GM12865 (cell line): ENCODE results near the gene GARIN5B.

Experiments used
- DNase-seq: peaks from one replicate; pipeline ENCODE4 v3.0.0; 2010; ENCODE audit warnings: low read depth
- H3K4me3 ChIP-seq: 2 replicates; pipeline ENCODE4 v1.5.1; 2011; ENCODE audit warnings: mild to moderate bottlenecking, low read depth, low read length, control low read depth
- TF ChIP-seq, protein P1 (sequence below): IDR thresholded peaks from 2 replicates; pipeline ENCODE4 v1.5.1; 2011; ENCODE audit warnings: low read length, control low read depth, low read depth, inconsistent platforms; ENCODE audit not compliant: insufficient read depth; ENCODE audit errors: missing control alignments

The GARIN5B gene

DNA sequence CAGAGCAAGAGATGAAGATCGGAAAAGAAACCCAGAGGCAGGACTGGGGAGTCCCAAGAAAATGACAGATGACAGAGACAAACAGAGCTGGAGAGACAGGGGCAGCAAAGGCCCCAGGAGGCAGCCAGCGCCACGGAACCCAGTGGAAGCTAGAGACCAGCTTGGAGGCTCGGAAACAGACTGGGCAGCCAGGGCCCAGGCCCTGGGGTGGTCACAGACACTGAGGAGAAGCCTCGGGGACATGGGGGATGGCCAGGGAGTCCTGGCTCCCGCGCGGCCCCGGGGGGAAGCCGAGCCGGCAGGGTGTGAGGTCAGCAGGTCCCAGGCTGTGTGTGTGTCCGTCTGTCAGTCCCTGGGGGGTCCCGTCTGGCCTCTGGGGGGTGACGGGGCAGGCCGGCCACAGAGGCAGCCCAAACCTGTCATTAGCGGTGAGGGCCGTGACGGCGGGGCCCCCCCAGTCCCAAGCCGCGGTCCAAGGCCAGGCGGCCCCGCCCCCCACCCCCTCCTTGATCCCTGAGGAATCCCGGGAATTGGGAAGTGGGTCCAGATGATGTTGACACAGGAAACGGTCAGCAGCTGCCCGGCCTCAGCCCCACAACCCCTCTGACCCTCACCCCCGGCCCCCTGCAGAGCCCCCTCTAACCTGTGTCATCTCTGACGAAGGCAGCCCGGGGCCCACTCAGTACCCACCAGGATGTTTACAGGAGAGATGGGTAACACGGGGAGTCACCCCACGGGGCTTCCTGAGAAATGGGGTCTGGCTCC, 11.1 kb upstream of the GARIN5B start:
- no peak for DNase-seq
- no peak overlapping the region for H3K4me3 ChIP-seq
- TF ChIP-seq, protein P1, sequence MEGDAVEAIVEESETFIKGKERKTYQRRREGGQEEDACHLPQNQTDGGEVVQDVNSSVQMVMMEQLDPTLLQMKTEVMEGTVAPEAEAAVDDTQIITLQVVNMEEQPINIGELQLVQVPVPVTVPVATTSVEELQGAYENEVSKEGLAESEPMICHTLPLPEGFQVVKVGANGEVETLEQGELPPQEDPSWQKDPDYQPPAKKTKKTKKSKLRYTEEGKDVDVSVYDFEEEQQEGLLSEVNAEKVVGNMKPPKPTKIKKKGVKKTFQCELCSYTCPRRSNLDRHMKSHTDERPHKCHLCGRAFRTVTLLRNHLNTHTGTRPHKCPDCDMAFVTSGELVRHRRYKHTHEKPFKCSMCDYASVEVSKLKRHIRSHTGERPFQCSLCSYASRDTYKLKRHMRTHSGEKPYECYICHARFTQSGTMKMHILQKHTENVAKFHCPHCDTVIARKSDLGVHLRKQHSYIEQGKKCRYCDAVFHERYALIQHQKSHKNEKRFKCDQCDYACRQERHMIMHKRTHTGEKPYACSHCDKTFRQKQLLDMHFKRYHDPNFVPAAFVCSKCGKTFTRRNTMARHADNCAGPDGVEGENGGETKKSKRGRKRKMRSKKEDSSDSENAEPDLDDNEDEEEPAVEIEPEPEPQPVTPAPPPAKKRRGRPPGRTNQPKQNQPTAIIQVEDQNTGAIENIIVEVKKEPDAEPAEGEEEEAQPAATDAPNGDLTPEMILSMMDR, result no peak

DNA sequence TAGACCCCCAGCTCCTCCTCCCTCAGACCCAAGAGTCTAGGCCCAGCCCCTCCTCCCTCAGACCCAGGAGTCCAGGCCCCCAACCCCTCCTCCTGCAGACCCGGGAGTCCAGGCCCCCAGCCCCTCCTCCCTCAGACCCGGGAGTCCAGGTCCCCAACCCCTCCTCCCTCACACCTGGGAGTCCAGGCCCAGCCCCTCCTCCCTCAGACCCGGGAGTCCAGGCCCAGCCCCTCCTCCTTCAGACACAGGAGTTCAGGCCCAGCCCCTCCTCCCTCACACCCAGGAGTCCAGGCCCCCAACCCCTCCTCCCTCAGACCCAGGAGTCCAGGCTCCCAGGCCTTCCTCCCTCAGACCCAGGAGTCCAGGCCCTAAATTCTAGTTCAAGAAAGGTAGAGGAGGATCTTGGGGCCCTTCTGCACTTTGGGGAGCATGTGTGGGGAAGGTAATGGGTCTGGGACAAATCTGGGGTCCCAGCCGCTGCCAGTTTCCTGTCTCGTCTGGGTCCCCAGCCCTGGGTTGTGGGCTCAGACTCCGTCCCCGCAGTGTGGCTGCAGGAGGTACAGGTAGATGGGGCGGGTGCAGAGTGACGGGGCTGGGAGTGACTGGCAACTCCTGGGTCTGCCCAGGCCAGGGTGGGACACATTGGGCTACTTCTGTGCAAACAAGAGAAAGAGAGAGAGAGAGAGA, 10.4 kb upstream of the GARIN5B start:
- TF ChIP-seq, protein P1, result no peak
- DNase-seq, result no peak
- H3K4me3 ChIP-seq, result no peak overlapping the region

DNA sequence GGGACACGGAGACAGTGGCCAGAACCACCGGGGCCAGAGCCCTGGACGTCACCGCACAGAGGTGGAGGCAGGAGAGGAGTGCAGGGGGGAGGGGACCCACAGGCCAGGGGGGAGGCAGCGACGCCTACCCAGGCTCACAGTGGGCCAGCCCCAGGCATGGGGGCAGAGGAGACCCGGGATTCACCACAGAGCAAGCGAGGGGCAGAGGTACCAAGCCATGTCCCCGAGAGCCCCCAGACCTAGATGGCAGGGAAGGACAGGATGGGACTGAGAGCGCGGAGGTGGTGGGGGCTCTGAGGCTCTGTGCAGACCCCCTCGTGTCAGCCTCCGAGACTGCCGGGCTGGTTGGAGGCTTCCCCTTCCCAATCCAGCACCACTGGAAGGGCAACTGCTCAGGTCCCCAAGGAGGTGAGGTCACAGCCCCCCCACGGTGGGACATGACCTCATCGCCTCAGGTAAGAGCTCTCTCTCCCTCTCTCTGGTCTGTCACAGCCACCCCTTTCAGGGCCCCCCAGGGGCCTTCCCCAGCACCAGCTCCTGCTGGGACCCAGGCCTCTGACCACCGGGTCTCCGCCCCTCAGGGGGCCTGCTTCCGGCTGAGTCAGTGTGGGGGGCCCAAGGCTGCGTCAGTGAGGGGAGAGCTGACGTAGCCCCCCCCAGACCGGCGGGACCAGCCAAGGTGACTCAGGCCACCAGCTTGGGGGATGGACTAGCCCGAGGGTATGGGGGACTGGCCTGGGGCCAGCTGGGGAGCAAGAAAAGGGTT, 9.4 kb upstream of the GARIN5B start:
- TF ChIP-seq, protein P1, result no peak
- no peak for DNase-seq
- H3K4me3 ChIP-seq, result no peak overlapping the region

DNA sequence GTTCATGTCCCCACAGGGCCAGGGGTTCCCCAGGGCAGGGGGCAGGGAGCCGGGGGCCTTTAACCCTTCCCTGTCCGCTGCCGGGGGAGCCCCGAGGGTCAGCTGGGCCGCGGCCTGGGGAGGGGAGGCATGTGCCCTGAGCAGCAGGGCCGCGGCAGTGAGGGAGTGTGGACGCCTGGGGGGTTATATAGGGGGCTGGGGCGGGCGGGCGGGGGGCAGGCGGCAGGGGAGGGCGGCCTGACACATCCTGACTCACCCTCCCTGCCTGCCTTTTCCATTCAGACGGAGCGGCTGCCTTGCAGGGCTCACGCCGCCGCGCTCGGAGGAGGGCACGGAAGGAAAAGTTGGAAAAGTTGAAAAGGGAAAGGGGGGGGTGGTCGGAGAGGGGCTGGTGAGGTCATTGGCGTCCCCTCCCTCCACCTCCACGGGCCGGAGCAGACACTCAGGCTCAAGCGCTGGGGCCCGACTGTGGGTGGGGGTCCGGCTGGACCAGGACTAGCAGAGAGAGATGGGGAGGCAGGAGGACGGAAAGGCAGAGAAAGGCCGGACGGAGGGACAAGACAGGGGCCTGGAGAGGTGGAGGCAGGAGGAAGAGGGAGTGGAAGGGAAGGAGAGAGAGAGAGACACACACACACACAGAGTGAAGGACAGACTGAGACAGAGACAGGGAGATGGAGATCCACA, 7.4 kb upstream of the GARIN5B start, which contains the start of gene IL11:
Gene IL11 (minus strand): TSS at position 159 of the 684 bp plus-strand sequence. CDS start 153 bp downstream, at position 6.
- no peak within 1 kb of the TSS for H3K4me3 ChIP-seq
- TF ChIP-seq, protein P1, result no peak
- no peak for DNase-seq

DNA sequence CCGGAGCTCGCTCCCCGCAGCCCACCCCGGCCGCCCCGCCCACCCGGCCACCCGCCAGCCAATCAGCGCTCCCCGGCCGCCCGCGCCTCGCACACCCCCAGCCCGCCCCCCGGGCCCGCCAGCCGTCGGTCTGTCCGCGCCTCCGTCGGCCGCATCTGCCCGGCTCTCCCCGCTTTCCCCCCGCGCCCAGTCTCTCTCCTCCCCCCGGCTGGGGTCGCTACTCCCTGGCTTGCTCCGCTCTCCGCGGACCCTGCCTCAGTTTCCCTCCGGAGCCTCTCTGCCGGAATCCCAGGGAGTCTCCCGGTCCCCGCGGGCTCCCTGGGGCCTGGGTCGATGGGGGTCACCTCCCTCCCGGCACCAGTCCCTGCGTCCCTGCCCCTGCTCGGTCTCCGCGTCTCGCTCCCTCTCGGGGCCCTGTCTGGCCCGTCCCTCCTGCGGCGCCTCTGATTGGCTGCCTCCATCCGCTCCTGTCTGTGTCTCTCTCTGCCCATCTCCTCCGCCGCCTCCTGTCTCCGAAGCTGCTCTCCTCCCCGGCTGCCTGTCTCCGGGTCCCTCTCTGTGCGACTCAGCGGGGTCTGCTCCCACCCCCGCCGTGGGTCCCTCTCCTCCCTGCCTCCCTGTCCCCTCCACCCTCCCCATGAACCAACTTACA, 6.7 kb upstream of the GARIN5B start:
- no peak for DNase-seq
- no peak overlapping the region for H3K4me3 ChIP-seq
- TF ChIP-seq, protein P1, result no peak

DNA sequence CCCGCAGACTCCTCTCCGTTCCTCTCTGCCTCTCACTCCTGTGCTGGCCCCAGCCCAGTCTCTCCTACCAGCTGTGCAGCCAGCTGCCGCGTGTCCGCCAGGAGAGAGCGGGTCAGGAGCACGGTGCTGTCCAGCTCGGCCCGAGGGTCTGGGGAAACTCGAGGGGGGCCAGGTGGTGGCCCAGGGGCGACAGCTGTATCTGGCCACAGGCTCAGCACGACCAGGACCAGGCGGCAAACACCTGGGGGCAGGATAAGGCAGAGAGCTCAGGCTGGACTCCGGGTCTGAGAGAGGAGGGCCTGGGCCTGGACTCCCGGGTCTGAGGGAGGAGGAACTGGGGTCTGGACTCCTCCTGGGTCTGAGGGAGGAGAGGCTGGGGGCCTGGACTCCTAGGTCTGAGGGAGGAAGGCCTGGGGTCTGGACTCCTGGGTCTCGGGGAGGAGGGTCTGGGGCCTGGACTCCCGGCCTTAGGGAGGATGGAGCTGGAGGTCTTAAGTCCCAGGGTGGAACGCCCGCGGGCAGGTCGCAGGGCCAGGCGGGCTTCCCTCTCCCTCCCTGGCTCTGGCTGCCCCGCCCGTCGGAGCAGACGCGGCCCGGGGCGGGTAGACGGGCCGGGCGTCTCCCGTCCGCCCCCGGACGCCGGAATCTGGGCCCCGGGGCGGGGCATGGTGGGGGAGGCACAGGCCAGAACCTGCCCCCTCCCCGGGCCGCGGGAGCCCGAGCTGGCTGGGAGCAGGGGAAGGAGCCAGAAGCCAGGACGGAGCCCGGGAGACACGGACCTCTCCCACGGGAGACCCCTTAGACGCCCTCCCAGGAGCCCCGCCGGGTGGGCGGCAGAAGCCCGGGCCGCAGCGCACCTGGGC, 5.9 kb upstream of the GARIN5B start:
- no peak overlapping the region for H3K4me3 ChIP-seq
- TF ChIP-seq, protein P1, result no peak
- no peak for DNase-seq
